Measurements from ENCODE around the gene CRAT. TPM values are rescaled to one million over a fixed set of nuclear protein-coding genes. Genes with fewer than 3 reads are reported as not detected.
"Not testable (repeated sequence)": the region's sequence is repeated elsewhere in the genome, so short reads cannot be mapped to it uniquely, and the experiment has no call there.

CRAT gene
- polyA plus RNA-seq, 4 donors = 37.8 to 52.5 (median 41.4) TPM

GRCh38 chr9:129139233-129139992, 28.8 kb upstream of the CRAT start:
- peak in 3 of 4 donors; percentile 85 to 88 (median 87) for DNase-seq (ENCODE audit: low read depth in 4 of 4, low spot score in 3 of 4)

- DNase-seq (ENCODE audit: low read depth in 4 of 4, low spot score in 3 of 4) = no peak
Observed at GRCh38 chr9:129138476-129139232, 28.1 kb upstream of the CRAT start.

GRCh38 chr9:129138144-129138462, 27.5 kb upstream of the CRAT start:
- no peak for DNase-seq (ENCODE audit: low read depth in 4 of 4, low spot score in 3 of 4)

GRCh38 chr9:129137292-129138143, 26.9 kb upstream of the CRAT start:
- DNase-seq (ENCODE audit: low read depth in 4 of 4, low spot score in 3 of 4) = no peak

- DNase-seq (ENCODE audit: low read depth in 4 of 4, low spot score in 3 of 4) = no peak
Observed at GRCh38 chr9:129136446-129137035, 25.9 kb upstream of the CRAT start.

GRCh38 chr9:129135476-129135875, 24.9 kb upstream of the CRAT start:
- DNase-seq (ENCODE audit: low read depth in 4 of 4, low spot score in 3 of 4) = no peak

- DNase-seq (ENCODE audit: low read depth in 4 of 4, low spot score in 3 of 4) = no peak
Observed at GRCh38 chr9:129133082-129133481, 22.5 kb upstream of the CRAT start.

GRCh38 chr9:129131300-129132145, 20.9 kb upstream of the CRAT start:
- no peak for DNase-seq (ENCODE audit: low read depth in 4 of 4, low spot score in 3 of 4)

GRCh38 chr9:129130791-129131190, 20.2 kb upstream of the CRAT start:
- no peak for DNase-seq (ENCODE audit: low read depth in 4 of 4, low spot score in 3 of 4)

GRCh38 chr9:129130271-129130670, 19.7 kb upstream of the CRAT start:
- DNase-seq (ENCODE audit: low read depth in 4 of 4, low spot score in 3 of 4) = not testable (repeated sequence)

- no peak for DNase-seq (ENCODE audit: low read depth in 4 of 4, low spot score in 3 of 4)
Observed at GRCh38 chr9:129128689-129129088, 18.1 kb upstream of the CRAT start.

- no peak for DNase-seq (ENCODE audit: low read depth in 4 of 4, low spot score in 3 of 4)
Observed at GRCh38 chr9:129126749-129127618, 16.4 kb upstream of the CRAT start.

- no peak for DNase-seq (ENCODE audit: low read depth in 4 of 4, low spot score in 3 of 4)
Observed at GRCh38 chr9:129125478-129125877, 14.9 kb upstream of the CRAT start.

GRCh38 chr9:129124506-129125069, 14.0 kb upstream of the CRAT start:
- no peak for DNase-seq (ENCODE audit: low read depth in 4 of 4, low spot score in 3 of 4)

GRCh38 chr9:129122976-129123375, 12.4 kb upstream of the CRAT start:
- not testable (repeated sequence) for DNase-seq (ENCODE audit: low read depth in 4 of 4, low spot score in 3 of 4)

- no peak for DNase-seq (ENCODE audit: low read depth in 4 of 4, low spot score in 3 of 4)
Observed at GRCh38 chr9:129122133-129122532, 11.5 kb upstream of the CRAT start.

GRCh38 chr9:129121483-129121882, 10.9 kb upstream of the CRAT start:
- DNase-seq (ENCODE audit: low read depth in 4 of 4, low spot score in 3 of 4) = no peak

- DNase-seq (ENCODE audit: low read depth in 4 of 4, low spot score in 3 of 4) = no peak
Observed at GRCh38 chr9:129118799-129119198, 8.2 kb upstream of the CRAT start.

Measured in right renal pelvis (tissue), 4 donors.